Vagina (tissue), 2 donors: ENCODE measurements around the gene ANKS1A. TPM values are rescaled to one million over a fixed set of nuclear protein-coding genes. Genes with fewer than 3 reads are reported as not detected.

Experiments
- DNase-seq, 2 donors: peaks; one replicate each; pipeline ENCODE4 v3.0.0-alpha.2; 2017; ENCODE audit errors: extremely low spot score in 2 of 2
- H3K27ac ChIP-seq: fragments of 200-600 bp; sonication (generic); one replicate; pipeline ENCODE4 v1.5.1; 2019
- H3K27me3 ChIP-seq: fragments of 200-600 bp; sonication (generic); one replicate; pipeline ENCODE4 v1.5.1; 2019
- H3K36me3 ChIP-seq, 2 donors: fragments of 200-600 bp; sonication (generic); one replicate each; pipeline ENCODE4 v1.5.1; 2017 to 2019
- H3K4me1 ChIP-seq: fragments of 200-600 bp; sonication (generic); one replicate; pipeline ENCODE4 v1.5.1; 2019
- H3K4me3 ChIP-seq, 2 donors: fragments of 200-600 bp; sonication (generic); 1 replicate in 1 of 2; 2 replicates in 1 of 2; pipeline ENCODE4 v1.5.1; 2016 to 2019
- H3K9me3 ChIP-seq: fragments of 200-600 bp; sonication (generic); one replicate; pipeline ENCODE4 v1.5.1; 2019
- CTCF ChIP-seq, 3 experiments: fragments of 450-650 bp in 2 of 3; fragments of 200-600 bp in 1 of 3; sonication (generic) in 1 of 3; IDR thresholded peaks; one replicate each; pipeline ENCODE4 v1.5.1; 2017 to 2019; ENCODE audit warnings: antibody characterized with exemption in 3 of 3, mild to moderate bottlenecking in 2 of 3, moderate library complexity in 2 of 3
- POLR2A ChIP-seq, 2 donors: fragments of 450-650 bp; IDR thresholded peaks; one replicate each; pipeline ENCODE4 v1.6.1; 2017; ENCODE audit warnings: antibody characterized with exemption in 2 of 2, mild to moderate bottlenecking in 2 of 2, moderate library complexity in 2 of 2
- POLR2AphosphoS5 ChIP-seq, 2 donors: sonication (generic); formaldehyde crosslinking; IDR thresholded peaks; one replicate each; pipeline ENCODE4 v1.9.0; 2017; ENCODE audit warnings: antibody characterized with exemption in 2 of 2, mild to moderate bottlenecking in 2 of 2, low read depth in 1 of 2; ENCODE audit not compliant: insufficient read depth in 1 of 2
- intact Hi-C: fragments of 100-400 bp; cut with DNase I; formaldehyde crosslinking; loops from one replicate; pipeline ENCODE4 v1.15.1; 2023
- total RNA-seq: library from RNA; depleted of rRNA; stranded (reverse); fragments of >200 nt; gene quantifications from one replicate; pipeline ENCODE4 v1.2.3, GENCODE V29; 2016

Gene ANKS1A
- total RNA-seq, 1 donor from 2014 or later = 24.3 TPM

GRCh38 chr6:35028781-35029769 lies 140.0 kb downstream of the ANKS1A start:
- no peaks in the 10 kb centered on the region for H3K27me3 ChIP-seq
- H3K36me3 ChIP-seq = no peaks in the 10 kb centered on the region
- no peak overlapping the region for H3K4me3 ChIP-seq
- TF ChIP-seq POLR2AphosphoS5 (IDR thresholded peaks at IDR 0.05; ENCODE audit: insufficient read depth in 1 of 2, low read depth in 1 of 2) = no peak
- TF ChIP-seq POLR2A (IDR thresholded peaks at IDR 0.05) = no peak
- no peak for TF ChIP-seq CTCF (IDR thresholded peaks at IDR 0.05)
- DNase-seq = no peak
- H3K9me3 ChIP-seq = no peaks in the 10 kb centered on the region
- H3K27ac ChIP-seq = no peak overlapping the region
- peaks cover 49% of the 10 kb centered on the region for H3K4me1 ChIP-seq
- intact Hi-C loops = no loop called here

GRCh38 chr6:35030099-35030498 lies 141.0 kb downstream of the ANKS1A start:
- Histone ChIP-seq H3K27ac (no peak overlapping the region), H3K4me3 (no peak overlapping the region), H3K36me3 (no peaks in the 10 kb centered on the region), H3K27me3 (no peaks in the 10 kb centered on the region), H3K4me1 (peaks cover 48% of the 10 kb centered on the region), H3K9me3 (no peaks in the 10 kb centered on the region)
- TF ChIP-seq POLR2AphosphoS5 (IDR thresholded peaks at IDR 0.05; ENCODE audit: insufficient read depth in 1 of 2, low read depth in 1 of 2) (no peak), CTCF (IDR thresholded peaks at IDR 0.05) (no peak), POLR2A (IDR thresholded peaks at IDR 0.05) (no peak)
- DNase-seq = no peak
- intact Hi-C loops = no loop called here

GRCh38 chr6:35031611-35032529 lies 142.8 kb downstream of the ANKS1A start:
- no peak overlapping the region for H3K4me3 ChIP-seq
- H3K9me3 ChIP-seq = no peaks in the 10 kb centered on the region
- intact Hi-C loops = no loop called here
- no peaks in the 10 kb centered on the region for H3K36me3 ChIP-seq
- DNase-seq = no peak
- TF ChIP-seq POLR2AphosphoS5 (IDR thresholded peaks at IDR 0.05; ENCODE audit: insufficient read depth in 1 of 2, low read depth in 1 of 2) (no peak), POLR2A (IDR thresholded peaks at IDR 0.05) (no peak), CTCF (IDR thresholded peaks at IDR 0.05) (no peak)
- H3K27ac ChIP-seq = no peak overlapping the region
- no peaks in the 10 kb centered on the region for H3K27me3 ChIP-seq
- H3K4me1 ChIP-seq = peaks cover 48% of the 10 kb centered on the region

GRCh38 chr6:35033683-35034082 lies 144.6 kb downstream of the ANKS1A start:
- Histone ChIP-seq H3K4me1 (peaks cover 35% of the 10 kb centered on the region), H3K27ac (no peak overlapping the region), H3K9me3 (no peaks in the 10 kb centered on the region), H3K27me3 (no peaks in the 10 kb centered on the region), H3K36me3 (no peaks in the 10 kb centered on the region), H3K4me3 (no peak overlapping the region)
- TF ChIP-seq CTCF (IDR thresholded peaks at IDR 0.05) (no peak), POLR2A (IDR thresholded peaks at IDR 0.05) (no peak), POLR2AphosphoS5 (IDR thresholded peaks at IDR 0.05; ENCODE audit: insufficient read depth in 1 of 2, low read depth in 1 of 2) (no peak)
- intact Hi-C loops = no loop called here
- DNase-seq = no peak
